Calu3 (cell line): ENCODE measurements around the gene ACAD11. TPM values are rescaled to one million over a fixed set of nuclear protein-coding genes. Genes with fewer than 3 reads are reported as not detected.

Experiments
- BruUV-seq: library from RNA; stranded (reverse); fragments of 400-500 nt; replicated peaks from 2 replicates; lab custom pipeline; 2021; lab: Mats Ljungman, UMichigan
- CTCF ChIA-PET: fragments of 300-600 bp; sonication (Branson Sonifier 250); formaldehyde crosslinking; loops from one replicate; lab custom pipeline; 2022; ENCODE audit warnings: antibody characterized with exemption; lab: Charles Lee
- DNase-seq: peaks from one replicate; pipeline ENCODE4 v3.0.0; 2022
- H3K27ac Mint-ChIP-seq: one replicate; pipeline ENCODE4 v1.8.0; 2022; ENCODE audit warnings: mixed read lengths; ENCODE audit not compliant: unreplicated experiment
- H3K27me3 Mint-ChIP-seq: one replicate; pipeline ENCODE4 v1.8.0; 2022; ENCODE audit warnings: mixed read lengths; ENCODE audit not compliant: unreplicated experiment
- H3K36me3 Mint-ChIP-seq: one replicate; pipeline ENCODE4 v1.8.0; 2022; ENCODE audit warnings: mild to moderate bottlenecking, moderate library complexity, mixed read lengths; ENCODE audit not compliant: insufficient read depth, unreplicated experiment
- H3K4me1 Mint-ChIP-seq: one replicate; pipeline ENCODE4 v1.8.0; 2022; ENCODE audit warnings: mild to moderate bottlenecking, low read depth, mixed read lengths; ENCODE audit not compliant: unreplicated experiment
- H3K4me3 Mint-ChIP-seq: one replicate; pipeline ENCODE4 v1.8.0; 2022; ENCODE audit warnings: mild to moderate bottlenecking, low read depth, moderate library complexity, mixed read lengths; ENCODE audit not compliant: unreplicated experiment
- H3K9me3 Mint-ChIP-seq: one replicate; pipeline ENCODE4 v1.8.0; 2022; ENCODE audit warnings: low read depth, mixed read lengths; ENCODE audit not compliant: unreplicated experiment
- CTCF ChIP-seq: fragments of 200-600 bp; IDR thresholded peaks from one replicate; pipeline ENCODE4 v1.8.0; 2022; ENCODE audit warnings: antibody characterized with exemption; ENCODE audit not compliant: unreplicated experiment
- intact Hi-C: fragments of 100-400 bp; cut with micrococcal nuclease; formaldehyde crosslinking; loops from one replicate; pipeline ENCODE4 v1.10.0; 2022; ENCODE audit not compliant: unreplicated experiment
- total RNA-seq: library from RNA; stranded (reverse); gene quantifications from 2 replicates; pipeline ENCODE4 v1.2.3, GENCODE V29; 2022

Gene ACAD11
- total RNA-seq, 1 experiment from 2014 or later = 14.6 TPM

GRCh38 chr3:132596326-132596725, 63.3 kb downstream of the ACAD11 start:
- peaks cover 29% of the 10 kb centered on the region for H3K4me1 Mint-ChIP-seq

GRCh38 chr3:132595014-132595413, 64.6 kb downstream of the ACAD11 start:
- H3K27ac Mint-ChIP-seq = no peak overlapping the region
- intact Hi-C loops = loop anchor here (5.0 kb wide), 1 partner anchor 47 kb away; no protein-coding TSS in a partner anchor
- BruUV-seq = no TSS peak
- H3K4me1 Mint-ChIP-seq = peaks cover 29% of the 10 kb centered on the region
- CTCF ChIA-PET = no interaction called here
- TF ChIP-seq CTCF = no peak
- H3K9me3 Mint-ChIP-seq = no peaks in the 10 kb centered on the region
- no peak for DNase-seq
- H3K27me3 Mint-ChIP-seq = no peaks in the 10 kb centered on the region
- H3K36me3 Mint-ChIP-seq = peaks cover 5% of the 10 kb centered on the region
- no peak overlapping the region for H3K4me3 Mint-ChIP-seq

More at GRCh38 chr3:132596326-132596725, 63.3 kb downstream of the ACAD11 start:
- CTCF ChIA-PET = no interaction called here
- no peak overlapping the region for H3K4me3 Mint-ChIP-seq
- H3K36me3 Mint-ChIP-seq = peaks cover 5% of the 10 kb centered on the region
- no peaks in the 10 kb centered on the region for H3K27me3 Mint-ChIP-seq
- H3K27ac Mint-ChIP-seq = no peak overlapping the region
- intact Hi-C loops = loop anchor here (5.0 kb wide), 1 partner anchor 46 kb away; no protein-coding TSS in a partner anchor
- no peak for DNase-seq
- BruUV-seq = no TSS peak
- H3K9me3 Mint-ChIP-seq = no peaks in the 10 kb centered on the region
- TF ChIP-seq CTCF = no peak

- Mint-ChIP-seq H3K27ac (no peak overlapping the region), H3K4me1 (peaks cover 29% of the 10 kb centered on the region), H3K27me3 (no peaks in the 10 kb centered on the region), H3K4me3 (no peak overlapping the region), H3K9me3 (no peaks in the 10 kb centered on the region), H3K36me3 (peaks cover 5% of the 10 kb centered on the region)
- intact Hi-C loops = no loop called here
- TF ChIP-seq CTCF = no peak
- CTCF ChIA-PET = interaction anchor here (0.6 kb wide), 1 partner anchor 228 kb away, joined by 3 read pairs; no protein-coding TSS in a partner anchor
- BruUV-seq = no TSS peak
- DNase-seq = no peak
Measured at GRCh38 chr3:132594498-132594897, 65.1 kb downstream of the ACAD11 start.

GRCh38 chr3:132593947-132594323, 65.7 kb downstream of the ACAD11 start:
- CTCF ChIA-PET = interaction anchor here (0.6 kb wide), 2 partner anchors 63 to 228 kb away, joined by 3 read pairs; no protein-coding TSS in a partner anchor
- peaks cover 28% of the 10 kb centered on the region for H3K4me1 Mint-ChIP-seq
- BruUV-seq = no TSS peak
- H3K9me3 Mint-ChIP-seq = no peaks in the 10 kb centered on the region
- TF ChIP-seq CTCF = no peak
- intact Hi-C loops = no loop called here
- H3K27ac Mint-ChIP-seq = no peak overlapping the region
- H3K27me3 Mint-ChIP-seq = no peaks in the 10 kb centered on the region
- H3K36me3 Mint-ChIP-seq = peaks cover 5% of the 10 kb centered on the region
- DNase-seq = no peak
- no peak overlapping the region for H3K4me3 Mint-ChIP-seq
